ENCODE results near the gene EXOC7.

Gene EXOC7

DNA sequence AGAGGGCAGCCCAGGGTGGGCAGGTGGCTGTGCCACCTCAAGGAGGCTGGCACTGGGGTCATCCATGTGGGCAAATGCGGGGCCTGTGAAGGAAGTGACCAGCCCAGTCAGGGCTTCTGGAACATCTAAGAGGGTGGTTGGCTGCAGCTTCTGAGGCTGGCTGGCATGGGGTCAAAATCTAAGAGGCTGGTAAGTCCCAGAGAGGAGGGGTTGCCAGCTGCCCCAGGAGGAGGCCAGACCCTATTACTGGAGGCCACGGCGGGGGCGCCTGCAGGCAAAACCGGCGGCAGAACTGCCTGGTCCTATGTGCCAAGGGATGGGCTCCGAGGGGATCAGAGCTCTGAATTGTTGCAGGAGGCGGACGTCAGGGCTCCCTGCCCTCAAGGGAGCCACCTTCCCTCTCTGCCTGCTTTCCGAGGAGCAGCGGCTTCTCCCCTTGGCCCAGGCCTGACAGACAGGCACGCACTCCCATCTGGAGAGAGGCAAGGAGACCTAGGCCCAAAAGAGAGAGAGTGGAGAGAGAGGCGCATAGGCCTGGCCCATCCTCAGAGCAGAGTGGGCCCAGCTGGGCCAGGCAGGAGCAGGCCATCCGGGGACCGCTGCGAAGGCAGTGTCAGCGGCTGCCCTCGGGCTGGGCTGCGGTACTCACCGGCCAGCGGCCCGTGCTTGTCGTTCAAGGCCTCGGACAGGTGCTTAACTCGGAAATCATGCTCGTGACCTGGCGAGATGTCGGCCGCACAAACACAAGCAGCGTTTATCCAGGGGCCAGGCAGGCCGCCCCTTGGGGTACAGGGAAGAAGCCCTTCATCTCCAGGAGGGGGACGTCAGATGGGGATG is 13.7 kb downstream of the EXOC7 start:
- H3K27me3 ChIP-seq (replicated peaks; ENCODE audit: control insufficient read depth, insufficient read depth, low read length) = no peaks in the 10 kb centered on the region
- H3K36me3 ChIP-seq (ENCODE audit: control insufficient read depth, insufficient read depth, low read length, severe bottlenecking) = peaks cover 87% of the 10 kb centered on the region
- H3K9ac ChIP-seq (ENCODE audit: low read length) = no peak overlapping the region
- DNase-seq (ENCODE audit: low read depth) = no peak
- H3K4me1 ChIP-seq (ENCODE audit: control insufficient read depth, insufficient read depth, low read length) = no peaks in the 10 kb centered on the region
- H3K4me3 ChIP-seq (ENCODE audit: low read length) = no peak overlapping the region
- H3K9me3 ChIP-seq (ENCODE audit: control insufficient read depth, low read length) = no peaks in the 10 kb centered on the region

- Histone ChIP-seq H3K36me3 (ENCODE audit: control insufficient read depth, insufficient read depth, low read length, severe bottlenecking) (peaks cover 91% of the 10 kb centered on the region), H3K27me3 (replicated peaks; ENCODE audit: control insufficient read depth, insufficient read depth, low read length) (no peaks in the 10 kb centered on the region), H3K9me3 (ENCODE audit: control insufficient read depth, low read length) (no peaks in the 10 kb centered on the region), H3K9ac (ENCODE audit: low read length) (no peak overlapping the region), H3K4me1 (ENCODE audit: control insufficient read depth, insufficient read depth, low read length) (no peaks in the 10 kb centered on the region), H3K4me3 (ENCODE audit: low read length) (no peak overlapping the region)
- no peak for DNase-seq (ENCODE audit: low read depth)
Measured at GRCh38 chr17:76088868-76089576, 14.6 kb downstream of the EXOC7 start.

GRCh38 chr17:76088041-76088867 is 15.3 kb downstream of the EXOC7 start:
- Histone ChIP-seq H3K4me1 (ENCODE audit: control insufficient read depth, insufficient read depth, low read length) (no peaks in the 10 kb centered on the region), H3K9me3 (ENCODE audit: control insufficient read depth, low read length) (no peaks in the 10 kb centered on the region), H3K4me3 (ENCODE audit: low read length) (no peak overlapping the region), H3K9ac (ENCODE audit: low read length) (no peak overlapping the region), H3K36me3 (ENCODE audit: control insufficient read depth, insufficient read depth, low read length, severe bottlenecking) (peaks cover 91% of the 10 kb centered on the region), H3K27me3 (replicated peaks; ENCODE audit: control insufficient read depth, insufficient read depth, low read length) (no peaks in the 10 kb centered on the region)
- no peak for DNase-seq (ENCODE audit: low read depth)

- H3K36me3 ChIP-seq (ENCODE audit: control insufficient read depth, insufficient read depth, low read length, severe bottlenecking) = peaks cover 87% of the 10 kb centered on the region
- no peaks in the 10 kb centered on the region for H3K4me1 ChIP-seq (ENCODE audit: control insufficient read depth, insufficient read depth, low read length)
- no peaks in the 10 kb centered on the region for H3K9me3 ChIP-seq (ENCODE audit: control insufficient read depth, low read length)
- H3K9ac ChIP-seq (ENCODE audit: low read length) = no peak overlapping the region
- no peaks in the 10 kb centered on the region for H3K27me3 ChIP-seq (replicated peaks; ENCODE audit: control insufficient read depth, insufficient read depth, low read length)
- DNase-seq (ENCODE audit: low read depth) = no peak
- H3K4me3 ChIP-seq (ENCODE audit: low read length) = no peak overlapping the region
Measured at GRCh38 chr17:76087531-76087930, 16.1 kb downstream of the EXOC7 start.

DNA sequence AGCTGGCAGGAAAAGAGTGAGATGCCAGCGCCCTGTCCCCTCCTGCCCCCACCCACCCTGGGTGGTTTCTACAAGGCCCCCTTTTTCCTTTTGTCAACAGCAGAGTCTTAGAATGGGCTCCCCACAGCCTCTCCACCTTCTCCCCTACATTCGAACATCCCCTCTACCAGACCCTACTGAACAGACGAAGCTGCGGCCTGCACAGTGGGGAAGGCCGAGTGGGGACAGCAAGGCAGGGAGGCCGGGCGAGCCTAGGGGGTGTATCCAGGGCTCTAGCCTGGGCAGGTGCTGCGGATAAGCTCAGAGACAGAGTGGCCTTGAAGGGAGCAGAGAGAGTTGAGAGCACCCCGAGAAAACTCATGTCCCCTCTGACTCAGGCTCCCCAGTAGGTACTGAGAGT is 17.2 kb downstream of the EXOC7 start:
- H3K9me3 ChIP-seq (ENCODE audit: control insufficient read depth, low read length) = no peaks in the 10 kb centered on the region
- H3K36me3 ChIP-seq (ENCODE audit: control insufficient read depth, insufficient read depth, low read length, severe bottlenecking) = peaks cover 82% of the 10 kb centered on the region
- no peak for DNase-seq (ENCODE audit: low read depth)
- H3K4me1 ChIP-seq (ENCODE audit: control insufficient read depth, insufficient read depth, low read length) = no peaks in the 10 kb centered on the region
- no peak overlapping the region for H3K9ac ChIP-seq (ENCODE audit: low read length)
- H3K4me3 ChIP-seq (ENCODE audit: low read length) = no peak overlapping the region
- no peaks in the 10 kb centered on the region for H3K27me3 ChIP-seq (replicated peaks; ENCODE audit: control insufficient read depth, insufficient read depth, low read length)

DNA sequence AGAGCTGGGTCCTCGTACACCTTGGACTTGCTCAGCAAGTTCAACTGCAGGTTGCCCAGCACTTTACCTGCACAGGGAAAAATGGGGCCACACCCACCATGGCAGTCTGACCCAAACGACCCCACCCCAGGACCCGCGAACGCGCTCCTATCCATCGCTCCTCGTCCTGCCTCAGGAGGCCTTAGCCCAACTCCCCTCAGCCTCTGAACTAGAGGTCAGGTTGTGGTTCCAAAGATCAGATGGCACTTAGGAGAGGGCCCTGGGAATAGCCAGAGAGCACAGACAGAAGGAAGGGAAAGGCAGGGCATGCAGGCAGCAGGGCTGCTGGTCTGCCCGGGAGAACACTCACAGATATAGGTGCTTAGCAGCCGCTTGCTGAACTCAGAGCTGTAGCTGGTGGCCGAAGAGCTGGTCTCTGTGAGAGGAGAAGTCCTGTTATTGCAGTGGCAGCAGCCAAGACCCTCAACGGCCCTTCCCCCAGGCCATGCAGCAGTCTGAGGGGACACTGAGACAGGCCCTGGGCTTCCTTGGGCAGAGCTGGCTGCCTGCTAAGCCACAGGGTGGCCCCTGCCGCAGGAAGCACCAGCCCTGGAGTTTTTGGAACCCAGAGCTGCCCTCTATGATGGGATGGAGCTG is 17.7 kb downstream of the EXOC7 start:
- H3K27me3 ChIP-seq (replicated peaks; ENCODE audit: control insufficient read depth, insufficient read depth, low read length) = no peaks in the 10 kb centered on the region
- no peaks in the 10 kb centered on the region for H3K9me3 ChIP-seq (ENCODE audit: control insufficient read depth, low read length)
- peaks cover 77% of the 10 kb centered on the region for H3K36me3 ChIP-seq (ENCODE audit: control insufficient read depth, insufficient read depth, low read length, severe bottlenecking)
- no peak overlapping the region for H3K4me3 ChIP-seq (ENCODE audit: low read length)
- H3K4me1 ChIP-seq (ENCODE audit: control insufficient read depth, insufficient read depth, low read length) = no peaks in the 10 kb centered on the region
- DNase-seq (ENCODE audit: low read depth) = no peak
- H3K9ac ChIP-seq (ENCODE audit: low read length) = no peak overlapping the region

DNA sequence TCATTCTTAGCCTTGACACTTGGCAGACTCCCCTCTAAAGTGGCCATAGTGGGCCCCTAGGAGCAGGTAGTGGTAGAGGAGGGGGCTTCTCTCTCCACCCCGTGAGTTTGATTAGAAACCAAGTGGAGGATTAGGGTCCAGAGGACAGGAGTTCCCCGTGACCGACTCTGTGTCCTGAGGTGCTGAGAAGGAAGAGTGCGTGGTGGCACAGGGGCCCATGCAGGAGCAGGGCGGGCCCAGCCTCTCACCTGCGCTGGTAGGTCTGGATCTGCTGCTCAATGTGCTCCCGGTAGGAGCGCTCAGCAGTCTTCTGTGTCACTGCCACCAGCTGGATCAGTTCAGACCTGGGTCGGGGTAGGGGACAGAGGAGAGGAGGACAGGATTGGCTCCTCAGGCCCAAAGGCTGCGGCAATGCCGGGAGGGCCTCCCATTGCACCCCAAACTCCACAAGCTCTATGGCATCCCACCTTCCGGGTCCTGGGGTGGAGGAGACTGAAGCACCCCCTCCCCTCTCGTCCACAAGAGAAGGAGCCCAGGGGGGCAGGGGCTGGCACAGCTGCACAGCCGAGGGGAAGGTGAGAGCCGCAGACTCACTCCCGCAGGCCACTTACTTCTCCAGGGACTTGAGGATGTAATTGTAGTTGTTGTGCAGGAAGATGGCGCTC is 18.4 kb downstream of the EXOC7 start:
- no peaks in the 10 kb centered on the region for H3K27me3 ChIP-seq (replicated peaks; ENCODE audit: control insufficient read depth, insufficient read depth, low read length)
- no peaks in the 10 kb centered on the region for H3K4me1 ChIP-seq (ENCODE audit: control insufficient read depth, insufficient read depth, low read length)
- no peak for DNase-seq (ENCODE audit: low read depth)
- no peaks in the 10 kb centered on the region for H3K9me3 ChIP-seq (ENCODE audit: control insufficient read depth, low read length)
- H3K36me3 ChIP-seq (ENCODE audit: control insufficient read depth, insufficient read depth, low read length, severe bottlenecking) = peaks cover 71% of the 10 kb centered on the region
- no peak overlapping the region for H3K4me3 ChIP-seq (ENCODE audit: low read length)
- no peak overlapping the region for H3K9ac ChIP-seq (ENCODE audit: low read length)

- Histone ChIP-seq H3K4me1 (ENCODE audit: control insufficient read depth, insufficient read depth, low read length) (no peaks in the 10 kb centered on the region), H3K27me3 (replicated peaks; ENCODE audit: control insufficient read depth, insufficient read depth, low read length) (peaks cover 15% of the 10 kb centered on the region), H3K9ac (ENCODE audit: low read length) (no peak overlapping the region), H3K36me3 (ENCODE audit: control insufficient read depth, insufficient read depth, low read length, severe bottlenecking) (peaks cover 56% of the 10 kb centered on the region), H3K4me3 (ENCODE audit: low read length) (no peak overlapping the region), H3K9me3 (ENCODE audit: control insufficient read depth, low read length) (no peaks in the 10 kb centered on the region)
- no peak for DNase-seq (ENCODE audit: low read depth)
Measured at GRCh38 chr17:76083536-76084182, 19.9 kb downstream of the EXOC7 start.

- H3K4me3 ChIP-seq (ENCODE audit: low read length) = no peak overlapping the region
- peaks cover 22% of the 10 kb centered on the region for H3K27me3 ChIP-seq (replicated peaks; ENCODE audit: control insufficient read depth, insufficient read depth, low read length)
- no peak for DNase-seq (ENCODE audit: low read depth)
- no peaks in the 10 kb centered on the region for H3K4me1 ChIP-seq (ENCODE audit: control insufficient read depth, insufficient read depth, low read length)
- no peak overlapping the region for H3K9ac ChIP-seq (ENCODE audit: low read length)
- H3K9me3 ChIP-seq (ENCODE audit: control insufficient read depth, low read length) = no peaks in the 10 kb centered on the region
- peaks cover 45% of the 10 kb centered on the region for H3K36me3 ChIP-seq (ENCODE audit: control insufficient read depth, insufficient read depth, low read length, severe bottlenecking)
Measured at GRCh38 chr17:76082326-76083251, 21.0 kb downstream of the EXOC7 start.

Measured in adipocyte (in vitro differentiated cells).